CD4-positive, alpha-beta T cell treated with Interleukin-17A for 4 hours (primary cell): Measurements from ENCODE around the gene VPS36.
"Not testable (repeated sequence)": the region's sequence is repeated elsewhere in the genome, so short reads cannot be mapped to it uniquely, and the experiment has no call there.

ENCODE experiments used
- DNase-seq: peaks from one replicate; pipeline ENCODE4 v3.0.0-alpha.2; 2020; ENCODE audit warnings: mixed read lengths

VPS36 gene

DNA sequence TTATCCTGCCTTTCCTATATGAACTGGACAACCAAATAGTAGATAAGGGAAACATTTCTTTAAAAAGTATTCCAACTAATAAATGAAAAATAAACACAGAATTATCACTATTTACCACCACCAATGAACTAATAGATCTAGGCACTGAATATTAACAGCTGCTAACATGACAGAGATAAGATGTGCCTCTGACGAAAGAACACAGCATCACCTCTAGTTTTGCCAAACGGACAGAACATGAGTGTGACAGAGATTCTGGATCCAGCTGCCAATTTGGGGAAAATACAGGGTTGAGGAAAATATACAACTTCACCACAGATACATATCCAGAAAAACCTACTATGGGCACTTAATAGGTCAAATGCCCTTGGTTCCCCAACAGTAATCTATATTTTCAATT, 18.0 kb downstream of the VPS36 start:
- DNase-seq = no peak

DNA sequence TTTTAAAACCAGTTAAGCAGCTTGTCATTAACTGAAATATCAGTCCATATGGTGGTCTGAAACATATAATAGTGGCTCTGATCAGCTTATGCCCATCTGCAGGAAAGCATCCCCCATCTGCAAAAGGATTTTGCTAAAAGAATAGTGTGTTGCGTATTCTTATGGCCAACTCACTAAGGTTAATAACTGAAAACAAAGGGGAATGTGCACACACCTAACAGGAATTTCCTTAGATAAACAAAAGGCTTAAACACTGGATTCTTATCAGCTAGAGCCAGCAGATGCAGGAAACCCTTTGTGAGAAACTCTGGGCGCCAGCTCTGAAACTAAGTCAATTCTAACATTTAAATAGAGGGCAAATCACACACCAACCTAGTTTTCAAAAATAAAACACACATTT, 22.1 kb downstream of the VPS36 start:
- DNase-seq = no peak

DNA sequence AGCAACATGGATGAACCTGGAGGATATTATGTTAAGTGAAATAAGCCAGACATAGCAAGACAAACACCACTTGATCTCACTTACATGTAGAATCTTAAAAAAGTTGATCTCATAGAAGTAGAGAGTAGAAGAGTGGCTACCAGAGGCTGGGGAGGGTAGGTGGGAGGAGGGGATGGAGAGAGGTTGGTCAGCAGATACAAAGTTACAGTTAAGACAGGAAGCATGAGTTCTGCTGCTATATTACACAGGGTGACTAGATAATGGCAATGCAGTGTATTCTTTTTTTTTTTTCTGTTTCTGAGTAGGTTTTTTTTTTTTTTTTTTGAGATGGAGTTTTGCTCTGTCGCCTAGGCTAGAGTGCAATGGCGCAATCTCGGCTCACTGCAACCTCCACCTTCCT, 29.2 kb downstream of the VPS36 start:
- DNase-seq = no peak

DNA sequence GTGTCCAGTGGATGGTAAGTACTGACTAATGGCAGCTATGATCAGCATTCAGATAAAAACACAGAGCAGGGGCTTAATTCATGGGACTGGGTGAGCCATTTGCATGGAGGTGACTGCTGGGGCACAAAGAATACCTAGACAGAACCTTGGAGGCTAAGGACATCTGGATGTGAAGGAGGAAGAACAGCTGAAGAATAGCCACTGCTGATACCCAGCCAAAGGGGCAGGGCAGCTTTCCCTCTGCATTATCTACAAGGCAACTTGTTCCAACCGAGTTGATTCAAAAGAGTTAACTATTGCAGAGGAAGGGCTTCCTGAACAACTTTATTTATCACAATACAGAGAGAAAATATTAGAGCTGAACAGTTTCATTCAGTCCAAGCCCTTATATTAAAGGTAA, 31.4 kb downstream of the VPS36 start:
- DNase-seq = no peak

DNA sequence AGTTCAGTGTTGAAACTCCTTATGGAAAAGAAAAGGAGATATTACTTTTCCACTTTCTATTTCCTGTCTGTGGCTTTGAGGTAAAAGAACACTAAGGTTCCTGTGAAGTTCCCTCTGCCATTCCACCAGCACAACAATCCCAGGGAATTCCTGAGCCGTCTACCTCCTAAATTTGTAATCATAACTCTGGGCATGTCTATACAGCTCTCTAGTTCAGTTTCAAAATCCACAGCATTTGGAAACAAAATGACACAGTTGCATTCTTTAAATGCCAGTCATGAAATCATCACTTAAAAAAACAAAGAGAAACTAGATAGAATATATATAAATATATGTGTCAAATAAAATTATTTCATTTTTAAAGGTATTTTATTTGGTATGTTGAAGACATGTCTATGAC, 35.5 kb downstream of the VPS36 start:
- DNase-seq = no peak

DNA sequence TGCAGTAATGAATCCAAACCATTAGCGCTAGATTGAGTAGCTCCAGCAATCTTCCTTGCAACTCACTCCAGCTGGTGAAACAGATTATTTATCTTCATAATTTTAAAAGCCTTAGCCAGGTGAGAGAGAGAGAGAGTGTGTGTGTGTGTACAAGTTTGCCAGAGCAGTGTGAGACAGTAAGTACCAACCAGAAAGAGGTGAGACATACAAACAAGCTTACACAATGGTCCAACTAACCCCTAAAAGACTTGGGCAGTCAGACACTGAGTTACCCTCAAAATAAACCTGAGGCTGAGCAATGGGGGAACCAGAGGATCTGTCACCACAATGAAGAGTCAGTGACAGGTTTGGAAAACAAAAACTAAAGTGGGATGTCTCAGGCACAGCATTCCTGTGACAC, 36.4 kb downstream of the VPS36 start:
- no peak for DNase-seq

DNA sequence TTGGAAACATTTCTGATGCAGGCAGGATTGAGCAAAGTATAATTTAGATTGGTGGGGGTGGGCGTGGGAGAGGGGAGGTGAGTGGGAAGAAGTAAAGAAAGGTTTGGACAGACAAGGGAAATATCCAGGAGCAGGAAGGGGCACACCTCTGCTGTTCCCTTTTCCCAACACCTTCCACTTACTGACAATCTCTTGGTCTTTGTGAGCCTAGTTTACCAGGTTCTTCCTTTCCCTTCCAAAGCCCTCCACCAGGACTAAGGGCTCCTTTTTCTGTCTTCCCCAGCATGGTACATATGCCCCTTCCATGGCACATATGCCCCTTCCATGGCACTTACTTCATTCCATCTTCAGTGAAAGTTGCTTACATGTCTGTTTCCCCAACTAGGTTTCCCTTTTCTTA, 38.3 kb downstream of the VPS36 start:
- DNase-seq = no peak

DNA sequence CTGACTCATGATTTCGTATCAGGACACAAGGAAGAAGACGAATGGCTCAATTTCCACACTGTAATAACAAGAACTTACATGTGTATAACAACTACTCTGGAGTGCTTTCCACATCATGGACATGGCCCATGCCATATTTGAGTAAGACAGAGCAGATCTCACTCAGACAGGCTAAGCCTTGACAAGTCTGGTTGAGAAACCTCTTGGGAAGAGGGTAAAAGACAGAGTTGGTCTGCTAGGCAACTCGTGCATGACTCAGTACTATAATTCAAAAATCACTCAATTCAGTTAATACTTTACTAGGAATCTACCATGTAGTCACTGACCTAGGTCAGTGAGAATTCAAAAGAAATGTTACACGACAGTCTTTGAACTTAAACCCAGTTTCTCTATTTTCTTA, 38.8 kb downstream of the VPS36 start:
- DNase-seq = no peak

DNA sequence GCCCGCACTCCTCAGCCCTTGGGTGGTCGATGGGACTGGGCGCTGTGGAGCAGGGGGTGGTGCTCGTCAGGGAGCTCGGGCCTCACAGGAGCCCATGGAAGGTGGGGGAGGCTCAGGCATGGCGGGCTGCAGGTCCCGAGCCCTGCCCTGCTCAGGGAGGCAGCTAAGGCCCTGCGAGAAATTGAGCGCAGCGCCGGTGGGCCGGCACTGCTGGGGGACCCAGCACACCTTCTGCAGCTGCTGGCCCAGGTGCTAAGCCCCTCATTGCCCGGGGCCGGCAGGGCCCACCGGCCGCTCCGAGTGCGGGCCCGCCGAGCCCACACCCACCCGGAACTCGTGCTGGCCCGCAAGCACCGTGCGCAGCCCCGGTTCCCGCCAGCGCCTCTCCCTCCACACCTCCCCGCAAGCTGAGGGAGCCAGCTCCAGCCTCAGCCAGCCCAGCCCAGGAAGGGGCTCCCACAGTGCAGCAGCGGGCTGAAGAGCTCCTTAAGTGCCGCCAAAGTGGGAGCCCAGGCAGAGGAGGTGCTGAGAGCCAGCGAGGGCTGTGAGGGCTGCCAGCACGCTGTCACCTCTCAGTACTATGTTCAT, 42.3 kb downstream of the VPS36 start:
- not testable (repeated sequence) for DNase-seq

DNA sequence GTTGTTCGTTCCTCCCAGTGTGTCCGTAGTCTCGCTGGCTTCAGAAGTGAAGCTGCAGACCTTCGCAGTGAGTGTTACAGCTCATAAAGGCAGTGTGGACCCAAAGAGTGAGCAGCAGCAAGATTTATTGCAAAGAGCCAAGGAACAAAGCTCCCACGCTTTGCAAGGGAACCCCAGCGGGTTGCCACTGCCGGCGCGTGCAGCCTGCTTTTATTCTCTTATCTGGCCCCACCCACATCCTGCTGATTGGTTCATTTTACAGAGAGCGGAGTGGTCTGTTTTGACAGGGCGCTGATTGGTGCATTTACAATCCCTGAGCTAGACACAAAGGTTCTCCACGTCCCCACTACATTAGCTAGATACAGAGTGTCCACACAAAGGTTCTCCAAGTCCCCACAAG, 43.0 kb downstream of the VPS36 start:
- DNase-seq = not testable (repeated sequence)

DNA sequence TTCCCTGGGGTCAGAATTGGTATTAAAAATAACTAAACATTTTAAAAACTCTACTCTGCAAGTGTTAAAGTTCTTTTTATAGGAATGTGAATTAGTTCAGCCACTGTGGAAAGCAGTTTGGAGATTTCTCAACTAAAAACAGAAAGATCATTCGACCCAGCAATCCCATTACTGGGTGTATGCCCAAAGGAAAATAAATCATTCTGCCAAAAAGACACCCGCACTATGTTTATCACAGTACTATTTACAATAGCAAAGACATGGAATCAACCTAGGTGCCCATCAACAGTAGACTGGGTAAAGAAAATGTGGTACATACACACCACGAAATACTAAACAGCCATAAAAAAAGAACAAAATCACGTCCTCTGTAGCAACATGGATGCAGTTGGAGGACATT, 43.8 kb downstream of the VPS36 start:
- no peak for DNase-seq

DNA sequence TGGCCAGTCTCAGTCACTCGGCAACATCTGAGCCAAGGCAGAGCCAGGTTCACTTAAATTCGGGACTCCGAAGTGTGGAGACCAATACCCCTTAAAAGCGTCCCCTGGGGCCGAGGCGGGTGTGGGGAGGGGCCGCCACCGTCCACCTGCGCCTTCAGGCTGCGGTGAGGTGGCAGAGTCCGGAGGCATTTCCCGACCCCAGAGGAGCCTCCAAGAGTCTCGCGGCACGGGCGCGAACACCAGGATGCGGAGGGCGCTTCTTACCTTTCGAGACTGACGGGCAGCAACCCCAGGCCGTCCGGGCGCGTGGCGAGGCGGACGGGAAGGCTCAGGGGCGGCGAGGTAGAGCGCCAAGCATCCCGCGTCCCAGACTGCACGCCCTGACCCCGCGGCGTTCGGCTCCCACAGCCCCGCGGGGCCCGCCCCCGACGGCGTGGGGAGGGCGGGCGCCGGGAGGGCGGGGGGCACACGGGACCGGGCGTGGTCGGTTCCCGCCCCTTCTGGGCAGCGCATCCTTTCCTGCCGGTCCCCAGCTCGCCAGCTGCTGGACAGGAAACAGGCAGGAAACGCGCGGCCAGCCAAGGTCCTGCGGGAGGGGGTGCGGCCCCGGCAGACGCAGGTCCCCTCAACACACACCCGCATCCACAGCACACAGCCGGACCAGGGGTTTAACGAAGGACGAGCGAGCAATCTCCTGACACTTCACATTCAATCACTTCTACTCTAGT, 44.5 kb downstream of the VPS36 start, which contains the start of gene THSD1:
Gene THSD1 (minus strand): TSS at position 406 of the 728 bp plus-strand sequence. CDS start 3,572 bp downstream, outside the sequence.
- DNase-seq = peak; percentile 20

DNA sequence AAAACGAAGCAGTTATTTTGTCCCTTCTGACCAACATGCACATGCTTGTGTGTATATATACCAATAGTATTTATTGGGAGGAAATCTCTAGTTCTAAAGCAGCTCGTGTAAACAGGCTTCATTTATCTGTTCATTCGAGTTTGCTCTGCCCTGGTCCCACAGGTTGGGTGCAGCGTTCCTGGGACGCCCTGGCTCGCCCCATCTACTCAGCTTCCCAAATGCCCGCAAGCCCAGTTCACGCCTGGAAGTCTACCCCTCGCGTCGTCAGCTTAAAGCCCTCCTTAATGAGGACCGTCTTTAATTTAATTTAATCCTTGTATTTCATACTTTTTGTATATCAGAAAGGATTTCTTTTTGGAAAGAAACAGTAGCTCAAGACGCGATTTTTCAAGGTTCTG, 45.1 kb downstream of the VPS36 start:
- peak; percentile 3 for DNase-seq

DNA sequence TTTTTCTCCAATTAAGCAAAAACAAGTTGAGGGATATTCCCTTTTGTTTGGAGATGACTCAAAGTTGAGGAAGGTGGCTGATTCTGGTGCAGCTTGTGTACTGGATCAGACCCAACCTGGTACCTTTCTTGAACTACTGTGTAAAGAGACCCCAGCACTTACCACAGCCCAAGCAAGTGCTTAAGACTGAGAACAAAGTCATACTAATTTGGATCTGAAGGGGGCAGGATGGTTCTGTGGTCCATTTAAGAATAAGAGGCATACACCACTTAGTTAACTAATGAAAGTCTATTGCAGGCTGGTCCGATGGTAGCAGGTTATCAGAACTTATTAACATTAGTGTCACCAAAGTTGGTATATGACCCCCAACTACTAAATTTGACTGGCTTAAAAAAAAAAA, 50.7 kb downstream of the VPS36 start:
- no peak for DNase-seq

DNA sequence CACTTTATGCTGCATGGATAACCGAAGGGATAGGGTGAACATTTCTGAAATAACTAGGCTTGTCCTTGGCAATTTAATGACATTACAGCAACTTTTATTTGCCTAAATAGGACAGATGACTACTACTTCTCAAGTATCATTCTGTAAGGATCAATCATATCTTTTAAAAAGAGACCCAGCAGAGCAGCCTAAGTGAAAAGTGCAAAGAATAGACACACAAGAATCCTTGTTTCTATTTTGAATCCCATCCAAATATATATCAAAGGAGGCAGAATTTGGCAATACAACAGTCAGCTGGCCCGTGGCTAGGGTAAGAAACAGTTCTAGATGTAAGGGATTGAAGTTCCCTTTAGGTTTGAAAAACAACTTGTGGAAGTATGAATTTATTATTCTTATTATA, 51.4 kb downstream of the VPS36 start:
- no peak for DNase-seq

DNA sequence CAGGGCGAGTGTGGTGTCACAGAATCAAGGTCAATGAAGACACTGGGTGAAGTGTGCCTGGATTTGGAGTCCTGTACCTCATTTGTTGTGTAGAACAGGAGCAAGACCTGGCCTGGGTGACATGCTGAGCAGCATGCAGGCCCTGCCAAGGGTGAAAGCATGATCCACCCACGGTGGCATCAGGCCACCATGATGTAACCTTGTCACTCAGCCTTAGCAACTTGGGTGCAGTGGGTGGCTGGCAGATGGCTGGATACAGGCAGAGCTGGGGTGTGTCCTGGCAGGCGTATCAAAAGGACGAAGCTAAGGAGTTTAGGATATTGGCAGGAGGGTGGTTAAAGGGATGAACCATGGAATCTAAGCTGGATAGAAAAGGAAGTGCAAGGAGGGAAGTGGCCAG, 54.7 kb downstream of the VPS36 start:
- DNase-seq = no peak

DNA sequence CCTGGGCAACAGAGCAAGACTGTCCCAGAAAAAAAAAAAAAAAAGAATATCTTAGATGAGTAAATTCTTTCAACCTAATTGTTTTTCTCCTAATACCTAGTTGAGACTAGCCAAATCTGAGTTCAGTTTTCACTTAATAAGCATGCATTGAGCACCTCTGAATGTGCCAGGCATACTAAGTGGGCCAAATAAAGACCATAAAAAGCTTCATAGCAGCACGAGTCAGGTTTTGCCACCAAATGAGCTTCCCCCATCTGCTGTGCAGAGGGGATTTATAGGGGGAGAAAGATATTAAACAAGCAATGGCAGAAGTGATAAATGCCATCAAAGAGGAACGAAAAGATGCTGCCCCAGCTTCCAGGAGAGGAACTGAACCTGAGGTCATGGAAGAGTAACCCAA, 55.8 kb downstream of the VPS36 start:
- no peak for DNase-seq

DNA sequence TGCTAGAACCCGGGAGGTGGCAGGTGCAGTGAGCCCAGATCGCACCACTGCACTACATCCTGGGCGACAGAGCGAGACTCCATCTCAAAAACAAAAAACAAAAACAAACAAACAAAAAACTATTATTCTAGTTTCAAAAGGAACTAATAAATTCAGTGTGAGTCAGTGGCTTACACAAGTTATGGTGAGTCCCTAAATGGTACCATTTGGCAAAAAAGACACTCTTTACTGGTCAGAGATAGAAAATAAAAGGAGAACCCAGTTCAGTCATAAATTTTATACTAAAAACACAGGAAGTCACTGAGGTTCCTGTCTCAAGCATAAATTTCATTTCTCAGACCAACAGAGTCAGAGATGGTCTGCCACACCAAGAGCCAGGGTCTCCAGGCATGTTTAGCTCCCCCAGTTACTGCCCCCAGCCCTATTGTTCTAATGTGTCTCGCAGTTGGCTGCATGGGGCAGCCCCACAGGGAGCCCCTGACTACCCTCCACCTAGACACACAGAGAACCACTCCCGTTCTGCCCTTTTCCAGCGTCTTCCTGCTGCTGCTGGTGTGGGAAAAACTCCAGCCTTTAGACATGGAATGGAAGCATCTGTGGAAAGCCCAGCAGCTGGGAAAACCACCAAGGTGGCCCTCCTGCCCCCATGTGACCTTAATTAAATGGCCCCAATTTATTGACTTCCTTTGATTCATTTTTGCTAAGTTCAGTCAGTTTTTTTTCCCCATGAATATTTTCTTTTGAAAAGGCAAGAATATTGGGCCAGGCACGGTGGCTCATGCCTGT, 56.7 kb downstream of the VPS36 start:
- DNase-seq = no peak

DNA sequence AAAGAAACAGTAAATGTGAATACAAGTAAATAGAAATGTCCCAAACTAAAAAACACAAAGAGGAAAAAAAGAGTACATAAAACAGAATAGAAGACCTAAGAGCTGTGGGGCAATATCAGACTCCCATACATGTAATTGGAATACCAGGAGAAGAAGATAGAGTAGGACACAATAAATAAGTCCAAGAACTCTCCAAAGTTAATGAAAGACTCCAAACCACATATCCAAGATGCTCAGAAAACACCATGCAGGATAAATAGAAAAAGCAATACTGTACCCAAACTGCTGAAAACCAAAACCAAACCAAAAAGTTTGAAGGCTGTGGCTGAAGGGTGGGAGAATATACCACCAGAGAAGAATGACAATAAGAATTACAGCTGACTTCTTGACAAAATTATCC, 62.7 kb downstream of the VPS36 start:
- DNase-seq = no peak

DNA sequence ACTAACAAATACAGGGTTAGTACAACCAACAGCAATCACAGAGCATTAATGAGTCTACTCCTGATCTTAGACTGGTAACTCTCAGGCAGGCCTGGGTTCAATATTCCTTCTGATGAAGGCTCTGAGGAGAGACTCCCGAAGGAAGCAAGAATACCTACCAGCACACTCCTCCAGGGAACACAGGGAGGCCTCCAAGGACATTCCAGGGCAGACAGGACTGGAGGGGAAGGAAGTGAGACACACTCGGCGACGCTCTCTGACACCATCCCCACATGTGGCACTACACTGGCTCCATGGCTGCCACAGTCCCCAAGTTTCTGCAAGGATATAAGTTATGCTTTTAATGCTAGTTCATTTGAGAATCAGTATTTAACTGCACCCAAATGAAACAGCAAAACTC, 64.6 kb downstream of the VPS36 start:
- DNase-seq = no peak

DNA sequence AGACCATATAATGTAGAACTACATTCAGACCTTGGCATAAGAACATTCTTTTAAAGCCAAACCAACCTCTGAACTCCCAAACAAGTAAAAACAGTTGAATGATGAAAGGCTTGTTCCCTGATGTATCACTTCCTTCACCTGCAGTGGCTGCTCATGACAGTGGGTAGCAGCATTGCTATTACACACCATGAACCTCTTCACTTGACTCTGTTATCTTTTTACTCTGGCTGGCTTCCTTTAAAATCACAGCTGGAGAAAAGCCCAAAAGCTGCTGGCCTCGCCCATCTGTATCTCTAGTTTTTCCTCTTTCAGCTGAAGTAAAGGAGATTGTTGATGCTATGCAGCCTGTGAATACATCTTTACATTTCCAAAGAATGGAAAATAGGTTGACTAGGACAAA, 67.1 kb downstream of the VPS36 start:
- DNase-seq = no peak

DNA sequence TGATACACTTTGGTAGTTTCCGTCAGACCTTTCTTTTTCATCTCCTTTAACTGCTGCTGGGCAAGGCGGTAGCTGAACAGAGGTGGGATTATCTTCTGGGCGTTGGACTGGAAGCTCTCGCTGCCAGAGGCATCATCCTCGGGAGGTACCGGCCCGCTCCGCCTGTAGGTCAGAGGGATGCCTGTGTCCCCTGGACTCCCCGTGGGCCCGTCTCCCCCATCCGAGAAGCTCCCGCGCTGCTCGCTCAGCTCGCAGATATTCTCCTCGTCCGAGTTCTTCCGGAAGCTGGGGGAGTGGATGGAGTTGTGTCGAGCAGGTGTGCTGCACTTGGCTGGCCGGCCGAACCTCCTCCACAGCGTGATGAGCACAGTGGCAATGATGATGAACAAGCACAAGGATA, 72.1 kb downstream of the VPS36 start:
- no peak for DNase-seq

DNA sequence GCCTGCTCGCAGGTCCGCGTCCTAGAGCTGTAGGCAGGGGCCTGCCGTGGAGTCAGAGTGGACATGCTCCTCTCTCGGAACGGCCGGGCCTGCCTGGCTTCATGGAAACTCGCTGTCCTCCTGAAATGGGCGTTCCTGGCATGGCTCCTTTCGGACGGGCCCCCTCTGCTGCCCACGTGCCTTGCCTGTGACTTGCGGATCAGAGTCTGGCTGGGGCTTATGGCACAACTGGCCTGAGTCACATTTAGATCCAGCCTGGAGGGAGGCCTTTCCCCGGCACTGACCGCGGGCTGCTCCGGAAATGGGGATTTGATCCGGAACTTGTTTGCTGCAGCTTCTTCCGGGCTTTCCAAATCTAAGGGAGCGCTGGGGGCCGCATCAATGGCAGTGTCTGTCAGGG, 72.5 kb downstream of the VPS36 start:
- no peak for DNase-seq

DNA sequence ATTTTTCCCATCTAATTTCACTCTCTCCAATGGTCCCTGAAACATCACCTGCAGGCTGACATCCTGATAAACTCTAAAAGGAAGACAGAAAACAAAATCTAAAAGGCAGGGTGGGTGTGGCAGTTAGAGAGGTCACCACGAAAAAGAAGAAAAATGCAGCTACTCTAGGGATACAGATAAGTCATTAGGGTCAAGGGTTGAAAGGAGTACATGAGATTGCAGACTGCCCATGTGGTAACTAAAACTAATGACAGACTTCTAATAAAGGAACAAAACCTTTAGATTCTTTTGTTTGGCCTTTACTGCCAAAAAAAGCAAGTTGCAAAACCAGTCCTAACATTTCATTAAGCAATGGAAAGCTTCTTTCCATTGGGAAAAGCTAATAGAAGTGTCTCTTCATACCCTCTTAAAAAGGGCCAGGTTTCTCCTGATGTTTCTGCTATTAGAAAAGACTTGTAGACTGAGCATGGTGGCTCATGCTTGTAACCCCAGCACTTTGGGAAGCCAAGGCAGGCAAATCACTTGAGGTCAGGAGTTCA, 75.5 kb downstream of the VPS36 start:
- DNase-seq = no peak
